IMR-90 (cell line): ENCODE measurements around the gene ARHGEF40.

Source experiments
- BHLHE40 ChIP-seq: fragments of 150-350 bp; IDR thresholded peaks from 2 replicates; pipeline ENCODE4 v1.6.1; 2016; ENCODE audit warnings: mild to moderate bottlenecking, low read depth, low read length
- CEBPB ChIP-seq: IDR thresholded peaks from 2 replicates; pipeline ENCODE4 v1.6.1; 2012; ENCODE audit warnings: low read depth, low read length, improper control_type of control experiment
- CTCF ChIP-seq: conservative IDR thresholded peaks from 2 replicates; pipeline ENCODE4 v1.5.1; 2012; ENCODE audit warnings: mild to moderate bottlenecking, low read depth, low read length, improper control_type of control experiment
- MAFK ChIP-seq: IDR thresholded peaks from 2 replicates; pipeline ENCODE4 v1.6.1; 2012; ENCODE audit warnings: low read depth, low read length, improper control_type of control experiment
- MAZ ChIP-seq: IDR thresholded peaks from 2 replicates; pipeline ENCODE4 v1.6.1; 2012; ENCODE audit warnings: low read depth, mild to moderate bottlenecking, low read length, improper control_type of control experiment, moderate library complexity, borderline replicate concordance
- MXI1 ChIP-seq: IDR thresholded peaks from 2 replicates; pipeline ENCODE4 v1.6.1; 2012; ENCODE audit warnings: low read depth, mild to moderate bottlenecking, low read length, moderate library complexity, borderline replicate concordance
- NFE2L2 ChIP-seq: fragments of 150-350 bp; IDR thresholded peaks from 2 replicates; pipeline ENCODE4 v1.6.1; 2016; ENCODE audit warnings: low read depth, mild to moderate bottlenecking, low read length
- POLR2A ChIP-seq: IDR thresholded peaks from 2 replicates; pipeline ENCODE4 v1.6.1; 2012; ENCODE audit warnings: mild to moderate bottlenecking, low read depth, low read length
- RAD21 ChIP-seq: IDR thresholded peaks from 2 replicates; pipeline ENCODE4 v1.6.1; 2012; ENCODE audit warnings: low read length, improper control_type of control experiment
- RCOR1 ChIP-seq: IDR thresholded peaks from 2 replicates; pipeline ENCODE4 v1.6.1; 2012; ENCODE audit warnings: mild to moderate bottlenecking, low read length, improper control_type of control experiment; ENCODE audit not compliant: insufficient replicate concordance
- RFX5 ChIP-seq: IDR thresholded peaks from 2 replicates; pipeline ENCODE4 v1.8.0; 2012; ENCODE audit warnings: low read depth, mild to moderate bottlenecking, low read length, moderate library complexity
- SMC3 ChIP-seq: fragments of 150-350 bp; IDR thresholded peaks from 2 replicates; pipeline ENCODE4 v1.6.1; 2016; ENCODE audit warnings: low read depth, mild to moderate bottlenecking, antibody characterized with exemption, low read length, moderate library complexity

- TF ChIP-seq CTCF: no peak
- TF ChIP-seq RAD21: no peak
- no peak for TF ChIP-seq RFX5
- TF ChIP-seq NFE2L2: no peak
- no peak for TF ChIP-seq CEBPB
- no peak for TF ChIP-seq SMC3
- TF ChIP-seq MAFK: no peak
- no peak for TF ChIP-seq RCOR1
- no peak for TF ChIP-seq MXI1
- no peak for TF ChIP-seq MAZ
- TF ChIP-seq POLR2A: no peak
- no peak for TF ChIP-seq BHLHE40
Observed at GRCh38 chr14:21086908-21087293, 16.8 kb downstream of the ARHGEF40 start.
